Measurements from ENCODE around the gene HAVCR2. TPM values are rescaled to one million over a fixed set of nuclear protein-coding genes. Genes with fewer than 3 reads are reported as not detected.

Gene HAVCR2
- total and polyA plus RNA-seq, 10 of the 15 experiments (the other 5 are each of a cell fraction or from before 2014, with no cell fraction given), result 5.2 to 7.5 (median 6.9) TPM

DNA sequence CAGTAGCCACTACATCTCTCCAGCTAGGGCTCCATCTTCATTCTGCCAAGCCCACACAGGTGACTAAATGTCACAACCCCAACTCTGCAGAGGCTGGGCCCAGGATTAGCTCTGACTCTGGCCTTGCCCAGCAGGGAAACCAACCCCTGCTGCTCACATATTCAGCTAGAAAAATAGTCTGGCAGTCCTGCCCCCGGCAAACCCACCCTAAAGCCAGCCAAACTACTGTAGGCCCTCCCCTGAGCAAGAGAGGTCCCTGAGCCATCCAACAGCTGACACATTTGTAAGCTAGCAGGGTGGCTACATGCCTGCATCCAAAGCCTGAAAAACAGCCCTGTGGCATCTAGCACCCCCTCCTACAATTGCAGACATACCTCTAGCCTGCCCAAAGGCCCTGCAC is 11.3 kb upstream of the HAVCR2 start:
- Histone ChIP-seq H3K27ac (ENCODE audit: control insufficient read depth, insufficient read depth) (no peak overlapping the region), H4K20me1 (ENCODE audit: control insufficient read depth, insufficient read depth) (no peaks in the 10 kb centered on the region), H3K9ac (ENCODE audit: control insufficient read depth, insufficient read depth, low read length) (no peak overlapping the region), H2AFZ (ENCODE audit: control insufficient read depth, low read depth, low read length) (no peak overlapping the region), H3K4me2 (ENCODE audit: control insufficient read depth, insufficient read depth) (no peak overlapping the region), H3K27me3 (replicated peaks in 1 of 2; ENCODE audit: control insufficient read depth in 2 of 2, insufficient read depth in 2 of 2, low read length in 1 of 2) (no peaks in the 10 kb centered on the region), H3K36me3 (ENCODE audit: control insufficient read depth in 2 of 2, insufficient read depth in 2 of 2, low read length in 1 of 2) (no peaks in the 10 kb centered on the region), H3K79me2 (ENCODE audit: control insufficient read depth, insufficient read depth, low read length) (no peaks in the 10 kb centered on the region), H3K4me3 (no peak overlapping the region), H3K4me1 (ENCODE audit: control insufficient read depth, insufficient read depth, low read length) (peaks cover 16% of the 10 kb centered on the region), H3K9me3 (replicated peaks; ENCODE audit: control insufficient read depth, insufficient read depth, low read length) (peaks cover 7% of the 10 kb centered on the region; the same call in 1 of the 3 replicates)
- FAIRE-seq (no peak), ATAC-seq (no peak), DNase-seq (ENCODE audit: low read depth, low spot score) (no peak)
- BruUV-seq (replicated peaks), result no TSS peak
- intact Hi-C loops (cut with micrococcal nuclease; ENCODE audit: unreplicated experiment), result no loop called here
- 0% methylated on average over 1 of the region's 1 CpG for WGBS (ENCODE audit: insufficient coverage, insufficient replicate concordance, low lambda C conversion rate, missing lambda C conversion rate)
- ChIA-PET RAD21 (ENCODE audit: unreplicated experiment) (no interaction called here), POLR2A (no interaction called here), CTCF (interaction anchor here (0.9 to 2.7 kb wide), 3 partner anchors 10 to 48 kb away, joined by 3 to 16 read pairs (median 4); no protein-coding TSS in a partner anchor), SMC1A (ENCODE audit: uncharacterized antibody, unreplicated experiment) (interaction anchor here (0.9 to 1.2 kb wide), 2 partner anchors 11 to 42 kb away, joined by 3 to 4 read pairs; partner anchors contain the start of gene HAVCR2)
- in situ Hi-C loops (cut with MboI), result loop anchor here (10.0 kb wide), 3 partner anchors 455 to 1505 kb away; no protein-coding TSS in a partner anchor
- no peak for TF ChIP-seq ZZZ3 (IDR thresholded peaks at IDR 0.05; ENCODE audit: control insufficient read depth, insufficient read length, low read depth)
- TF ChIP-seq CBX3 (IDR thresholded peaks at IDR 0.05; ENCODE audit: borderline replicate concordance, low read depth), result no peak
- no peak for TF ChIP-seq RUNX3 (IDR thresholded peaks at IDR 0.05; ENCODE audit: low read length)
- TF ChIP-seq SPI1 (IDR thresholded peaks at IDR 0.05; ENCODE audit: borderline replicate concordance, insufficient read depth, low read depth, low read length), result no peak
- TF ChIP-seq, protein P1, sequence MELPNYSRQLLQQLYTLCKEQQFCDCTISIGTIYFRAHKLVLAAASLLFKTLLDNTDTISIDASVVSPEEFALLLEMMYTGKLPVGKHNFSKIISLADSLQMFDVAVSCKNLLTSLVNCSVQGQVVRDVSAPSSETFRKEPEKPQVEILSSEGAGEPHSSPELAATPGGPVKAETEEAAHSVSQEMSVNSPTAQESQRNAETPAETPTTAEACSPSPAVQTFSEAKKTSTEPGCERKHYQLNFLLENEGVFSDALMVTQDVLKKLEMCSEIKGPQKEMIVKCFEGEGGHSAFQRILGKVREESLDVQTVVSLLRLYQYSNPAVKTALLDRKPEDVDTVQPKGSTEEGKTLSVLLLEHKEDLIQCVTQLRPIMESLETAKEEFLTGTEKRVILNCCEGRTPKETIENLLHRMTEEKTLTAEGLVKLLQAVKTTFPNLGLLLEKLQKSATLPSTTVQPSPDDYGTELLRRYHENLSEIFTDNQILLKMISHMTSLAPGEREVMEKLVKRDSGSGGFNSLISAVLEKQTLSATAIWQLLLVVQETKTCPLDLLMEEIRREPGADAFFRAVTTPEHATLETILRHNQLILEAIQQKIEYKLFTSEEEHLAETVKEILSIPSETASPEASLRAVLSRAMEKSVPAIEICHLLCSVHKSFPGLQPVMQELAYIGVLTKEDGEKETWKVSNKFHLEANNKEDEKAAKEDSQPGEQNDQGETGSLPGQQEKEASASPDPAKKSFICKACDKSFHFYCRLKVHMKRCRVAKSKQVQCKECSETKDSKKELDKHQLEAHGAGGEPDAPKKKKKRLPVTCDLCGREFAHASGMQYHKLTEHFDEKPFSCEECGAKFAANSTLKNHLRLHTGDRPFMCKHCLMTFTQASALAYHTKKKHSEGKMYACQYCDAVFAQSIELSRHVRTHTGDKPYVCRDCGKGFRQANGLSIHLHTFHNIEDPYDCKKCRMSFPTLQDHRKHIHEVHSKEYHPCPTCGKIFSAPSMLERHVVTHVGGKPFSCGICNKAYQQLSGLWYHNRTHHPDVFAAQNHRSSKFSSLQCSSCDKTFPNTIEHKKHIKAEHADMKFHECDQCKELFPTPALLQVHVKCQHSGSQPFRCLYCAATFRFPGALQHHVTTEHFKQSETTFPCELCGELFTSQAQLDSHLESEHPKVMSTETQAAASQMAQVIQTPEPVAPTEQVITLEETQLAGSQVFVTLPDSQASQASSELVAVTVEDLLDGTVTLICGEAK (IDR thresholded peaks at IDR 0.05; ENCODE audit: borderline replicate concordance), result no peak
- no peak for TF ChIP-seq RB1 (IDR thresholded peaks at IDR 0.05; ENCODE audit: borderline replicate concordance)
- TF ChIP-seq, protein P2, sequence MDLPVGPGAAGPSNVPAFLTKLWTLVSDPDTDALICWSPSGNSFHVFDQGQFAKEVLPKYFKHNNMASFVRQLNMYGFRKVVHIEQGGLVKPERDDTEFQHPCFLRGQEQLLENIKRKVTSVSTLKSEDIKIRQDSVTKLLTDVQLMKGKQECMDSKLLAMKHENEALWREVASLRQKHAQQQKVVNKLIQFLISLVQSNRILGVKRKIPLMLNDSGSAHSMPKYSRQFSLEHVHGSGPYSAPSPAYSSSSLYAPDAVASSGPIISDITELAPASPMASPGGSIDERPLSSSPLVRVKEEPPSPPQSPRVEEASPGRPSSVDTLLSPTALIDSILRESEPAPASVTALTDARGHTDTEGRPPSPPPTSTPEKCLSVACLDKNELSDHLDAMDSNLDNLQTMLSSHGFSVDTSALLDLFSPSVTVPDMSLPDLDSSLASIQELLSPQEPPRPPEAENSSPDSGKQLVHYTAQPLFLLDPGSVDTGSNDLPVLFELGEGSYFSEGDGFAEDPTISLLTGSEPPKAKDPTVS (IDR thresholded peaks at IDR 0.05; ENCODE audit: low read depth, low read length), result no peak
- TF ChIP-seq ZNF687 (IDR thresholded peaks at IDR 0.05), result no peak
- TF ChIP-seq IKZF2 (IDR thresholded peaks at IDR 0.05), result no peak
- no peak for TF ChIP-seq CHD1 (IDR thresholded peaks at IDR 0.05; ENCODE audit: low read depth, low read length)
- TF ChIP-seq, protein P3, sequence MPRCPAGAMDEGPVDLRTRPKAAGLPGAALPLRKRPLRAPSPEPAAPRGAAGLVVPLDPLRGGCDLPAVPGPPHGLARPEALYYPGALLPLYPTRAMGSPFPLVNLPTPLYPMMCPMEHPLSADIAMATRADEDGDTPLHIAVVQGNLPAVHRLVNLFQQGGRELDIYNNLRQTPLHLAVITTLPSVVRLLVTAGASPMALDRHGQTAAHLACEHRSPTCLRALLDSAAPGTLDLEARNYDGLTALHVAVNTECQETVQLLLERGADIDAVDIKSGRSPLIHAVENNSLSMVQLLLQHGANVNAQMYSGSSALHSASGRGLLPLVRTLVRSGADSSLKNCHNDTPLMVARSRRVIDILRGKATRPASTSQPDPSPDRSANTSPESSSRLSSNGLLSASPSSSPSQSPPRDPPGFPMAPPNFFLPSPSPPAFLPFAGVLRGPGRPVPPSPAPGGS (IDR thresholded peaks at IDR 0.05; ENCODE audit: borderline replicate concordance, insufficient read depth, low read depth, low read length, poor library complexity, severe bottlenecking), result no peak
- TF ChIP-seq HDAC2 (IDR thresholded peaks at IDR 0.05), result no peak
- no peak for TF ChIP-seq FOS (IDR thresholded peaks at IDR 0.05; ENCODE audit: borderline replicate concordance, extremely low read depth, insufficient read length)

All from GM12878 (cell line).